ENCODE results near the gene CRX.
"Not testable (repeated sequence)": the region's sequence is repeated elsewhere in the genome, so short reads cannot be mapped to it uniquely, and the experiment has no call there.

Gene CRX

GRCh38 chr19:47804451-47804850, 17.3 kb upstream of the CRX start, which contains the start of gene TPRX1:
Gene TPRX1, minus strand, starts transcription at chr19:47804551. Its CDS starts 12 bp downstream, at chr19:47804539.
- not testable (repeated sequence) for DNase-seq

- no peak for DNase-seq
Observed at GRCh38 chr19:47805313-47805712, 16.4 kb upstream of the CRX start.

GRCh38 chr19:47806435-47806834, 15.3 kb upstream of the CRX start:
- no peak for DNase-seq

- DNase-seq = no peak
Observed at GRCh38 chr19:47813304-47813994, 8.3 kb upstream of the CRX start.

- DNase-seq = no peak
Observed at GRCh38 chr19:47813995-47814328, 7.8 kb upstream of the CRX start.

GRCh38 chr19:47816270-47816669, 5.5 kb upstream of the CRX start:
- not testable (repeated sequence) for DNase-seq

- not testable (repeated sequence) for DNase-seq
Observed at GRCh38 chr19:47818221-47818620, 3.5 kb upstream of the CRX start.

GRCh38 chr19:47819858-47820257, 1.9 kb upstream of the CRX start:
- DNase-seq = no peak

GRCh38 chr19:47820410-47820809, 1.3 kb upstream of the CRX start:
- no peak for DNase-seq

GRCh38 chr19:47824396-47824795, 2.7 kb downstream of the CRX start:
- no peak for DNase-seq

- DNase-seq = no peak
Observed at GRCh38 chr19:47826800-47827199, 5.1 kb downstream of the CRX start.

GRCh38 chr19:47832723-47833122, 11.0 kb downstream of the CRX start:
- no peak for DNase-seq

- no peak for DNase-seq
Observed at GRCh38 chr19:47836038-47836437, 14.3 kb downstream of the CRX start.

- no peak for DNase-seq
Observed at GRCh38 chr19:47839411-47839810, 17.7 kb downstream of the CRX start.

GRCh38 chr19:47839913-47840312, 18.2 kb downstream of the CRX start:
- no peak for DNase-seq

- DNase-seq = no peak
Observed at GRCh38 chr19:47842941-47843340, 21.2 kb downstream of the CRX start.

GRCh38 chr19:47848425-47848822, 26.7 kb downstream of the CRX start:
- DNase-seq = no peak

GRCh38 chr19:47848823-47849473, 27.2 kb downstream of the CRX start:
- no peak for DNase-seq

- no peak for DNase-seq
Observed at GRCh38 chr19:47853003-47853402, 31.3 kb downstream of the CRX start.

- no peak for DNase-seq
Observed at GRCh38 chr19:47854459-47854858, 32.7 kb downstream of the CRX start.

- DNase-seq = not testable (repeated sequence)
Observed at GRCh38 chr19:47858231-47858630, 36.5 kb downstream of the CRX start.

- DNase-seq = not testable (repeated sequence)
Observed at GRCh38 chr19:47858646-47859285, 37.0 kb downstream of the CRX start, which contains the start of gene TPRX2. Gene TPRX2, plus strand, starts transcription at chr19:47859235. Its CDS starts 12 bp downstream, at chr19:47859247.

GRCh38 chr19:47859838-47860237, 38.1 kb downstream of the CRX start:
- not testable (repeated sequence) for DNase-seq
